WTC11 (cell line): Measurements from ENCODE around the gene ZNF212. TPM values are rescaled to one million over a fixed set of nuclear protein-coding genes. Genes with fewer than 3 reads are reported as not detected.

Experiments used
- ATAC-seq: fragments of 200-7000 bp; cut with Tn5 transposase; 2 replicates; pipeline ENCODE4 v1.10.0; 2021; ENCODE audit warnings: mild to moderate bottlenecking, moderate library complexity
- CTCF ChIA-PET: fragments of 300-600 bp; sonication (Branson Sonifier 250); formaldehyde crosslinking; loops from one replicate; lab custom pipeline; 2021; ENCODE audit warnings: antibody characterized with exemption; lab: Charles Lee
- POLR2A ChIA-PET: fragments of 350-600 bp; sonication (Branson Sonifier 250); formaldehyde crosslinking; loops from one replicate; lab custom pipeline; 2021; ENCODE audit warnings: antibody characterized with exemption; lab: Charles Lee
- DNase-seq: peaks from one replicate; pipeline ENCODE4 v3.0.0; 2021; ENCODE audit warnings: low spot score
- H3K27ac Mint-ChIP-seq: 2 replicates; pipeline ENCODE4 v1.8.0; 2021; ENCODE audit warnings: mixed read lengths
- H3K27me3 Mint-ChIP-seq: 2 replicates; pipeline ENCODE4 v1.8.0; 2021; ENCODE audit warnings: low read depth, mild to moderate bottlenecking, moderate library complexity, mixed read lengths
- H3K36me3 Mint-ChIP-seq: 2 replicates; pipeline ENCODE4 v1.8.0; 2021; ENCODE audit warnings: mixed read lengths
- H3K4me1 Mint-ChIP-seq: 2 replicates; pipeline ENCODE4 v1.8.0; 2022; ENCODE audit warnings: mixed read lengths
- H3K4me3 Mint-ChIP-seq: 2 replicates; pipeline ENCODE4 v1.8.0; 2021; ENCODE audit warnings: mild to moderate bottlenecking, moderate library complexity, mixed read lengths
- H3K9me3 Mint-ChIP-seq: 2 replicates; pipeline ENCODE4 v1.8.0; 2021; ENCODE audit warnings: mixed read lengths
- ATF1 ChIP-seq: sonication (generic); formaldehyde crosslinking; IDR thresholded peaks from 2 replicates; pipeline ENCODE4 v1.8.1; 2023; ENCODE audit warnings: mild to moderate bottlenecking, moderate library complexity, missing genetic modification reagents
- CBFB ChIP-seq: sonication (generic); formaldehyde crosslinking; IDR thresholded peaks from 2 replicates; pipeline ENCODE4 v1.8.1; 2022; ENCODE audit warnings: mild to moderate bottlenecking, low read depth, missing genetic modification reagents
- EMX1 ChIP-seq: fragments of 250-450 bp; sonication (Bioruptor Pico); IDR thresholded peaks from 2 replicates; pipeline ENCODE4 v1.8.0; 2021; ENCODE audit warnings: mild to moderate bottlenecking
- ESRRA ChIP-seq: sonication (generic); formaldehyde crosslinking; IDR thresholded peaks from 2 replicates; pipeline ENCODE4 v1.8.1; 2022; ENCODE audit warnings: mild to moderate bottlenecking, missing genetic modification reagents, borderline replicate concordance
- GABPB1 ChIP-seq: sonication (generic); formaldehyde crosslinking; IDR thresholded peaks from 2 replicates; pipeline ENCODE4 v1.8.1; 2023; ENCODE audit warnings: mild to moderate bottlenecking, missing genetic modification reagents
- HMGA2 ChIP-seq: fragments of 250-450 bp; sonication (Bioruptor Pico); IDR thresholded peaks from 2 replicates; pipeline ENCODE4 v1.4.0; 2021; ENCODE audit warnings: mild to moderate bottlenecking, moderate library complexity
- JAZF1 ChIP-seq: fragments of 250-450 bp; sonication (Bioruptor Pico); IDR thresholded peaks from 2 replicates; pipeline ENCODE4 v1.9.0; 2021; ENCODE audit warnings: moderate library complexity, mild to moderate bottlenecking, inconsistent platforms
- MXD4 ChIP-seq: fragments of 250-450 bp; sonication (Bioruptor Pico); IDR thresholded peaks from 2 replicates; pipeline ENCODE4 v1.8.0; 2021; ENCODE audit warnings: mild to moderate bottlenecking, moderate library complexity, borderline replicate concordance
- NFATC4 ChIP-seq: fragments of 250-450 bp; sonication (Bioruptor Pico); IDR thresholded peaks from 2 replicates; pipeline ENCODE4 v1.9.0; 2021; ENCODE audit warnings: mild to moderate bottlenecking
- NR1H2 ChIP-seq: sonication (generic); formaldehyde crosslinking; IDR thresholded peaks from 2 replicates; pipeline ENCODE4 v1.9.0; 2021; ENCODE audit warnings: mild to moderate bottlenecking, moderate library complexity, missing genetic modification reagents
- SMAD3 ChIP-seq: sonication (generic); formaldehyde crosslinking; IDR thresholded peaks from 2 replicates; pipeline ENCODE4 v1.8.0; 2022; ENCODE audit warnings: missing genetic modification reagents, mild to moderate bottlenecking, borderline replicate concordance
- TEAD1 ChIP-seq: sonication (generic); formaldehyde crosslinking; IDR thresholded peaks from 2 replicates; pipeline ENCODE4 v1.8.0; 2022; ENCODE audit warnings: mild to moderate bottlenecking, missing genetic modification reagents
- ZBTB21 ChIP-seq: sonication (generic); formaldehyde crosslinking; IDR thresholded peaks from 2 replicates; pipeline ENCODE4 v1.8.1; 2023; ENCODE audit warnings: mild to moderate bottlenecking, missing genetic modification reagents, borderline replicate concordance
- ZNF121 ChIP-seq: sonication (generic); formaldehyde crosslinking; IDR thresholded peaks from 2 replicates; pipeline ENCODE4 v1.8.0; 2023; ENCODE audit warnings: missing genetic modification reagents
- ZNF263 ChIP-seq: sonication (generic); formaldehyde crosslinking; IDR thresholded peaks from 2 replicates; pipeline ENCODE4 v1.8.1; 2022; ENCODE audit warnings: low read depth, mild to moderate bottlenecking, moderate library complexity, missing genetic modification reagents
- ZNF317 ChIP-seq: sonication (generic); formaldehyde crosslinking; IDR thresholded peaks from 2 replicates; pipeline ENCODE4 v1.8.1; 2023; ENCODE audit warnings: low read depth, mild to moderate bottlenecking, moderate library complexity, missing genetic modification reagents, borderline replicate concordance
- ZNF396 ChIP-seq: fragments of 250-450 bp; sonication (Bioruptor Pico); IDR thresholded peaks from 2 replicates; pipeline ENCODE4 v1.8.0; 2021; ENCODE audit warnings: mild to moderate bottlenecking, moderate library complexity, borderline replicate concordance
- total RNA-seq: library from RNA; stranded (reverse); gene quantifications from 3 replicates; pipeline ENCODE4 v1.2.3, GENCODE V29; 2021
- TF ChIP-seq, protein P1 (sequence below): fragments of 250-450 bp; sonication (Bioruptor Pico); IDR thresholded peaks from 2 replicates; pipeline ENCODE4 v1.9.0; 2021; ENCODE audit warnings: mild to moderate bottlenecking
- TF ChIP-seq, protein P2 (sequence below): fragments of 250-450 bp; sonication (Bioruptor Pico); conservative IDR thresholded peaks from 2 replicates; pipeline ENCODE4 v1.9.0; 2021; ENCODE audit warnings: mild to moderate bottlenecking
- TF ChIP-seq, protein P3 (sequence below): sonication (generic); formaldehyde crosslinking; conservative IDR thresholded peaks from 2 replicates; pipeline ENCODE4 v1.8.1; 2023; ENCODE audit warnings: mild to moderate bottlenecking, low read depth, missing genetic modification reagents, moderate library complexity
- TF ChIP-seq, protein P4 (sequence below): fragments of 250-450 bp; sonication (Bioruptor Pico); IDR thresholded peaks from 2 replicates; pipeline ENCODE4 v1.9.0; 2021; ENCODE audit warnings: mild to moderate bottlenecking
- TF ChIP-seq, protein P5 (sequence below): sonication (generic); formaldehyde crosslinking; IDR thresholded peaks from 2 replicates; pipeline ENCODE4 v1.8.0; 2022; ENCODE audit warnings: mild to moderate bottlenecking, missing genetic modification reagents

The ZNF212 gene
- total RNA-seq, 1 experiment from 2014 or later: 23.0 TPM

DNA sequence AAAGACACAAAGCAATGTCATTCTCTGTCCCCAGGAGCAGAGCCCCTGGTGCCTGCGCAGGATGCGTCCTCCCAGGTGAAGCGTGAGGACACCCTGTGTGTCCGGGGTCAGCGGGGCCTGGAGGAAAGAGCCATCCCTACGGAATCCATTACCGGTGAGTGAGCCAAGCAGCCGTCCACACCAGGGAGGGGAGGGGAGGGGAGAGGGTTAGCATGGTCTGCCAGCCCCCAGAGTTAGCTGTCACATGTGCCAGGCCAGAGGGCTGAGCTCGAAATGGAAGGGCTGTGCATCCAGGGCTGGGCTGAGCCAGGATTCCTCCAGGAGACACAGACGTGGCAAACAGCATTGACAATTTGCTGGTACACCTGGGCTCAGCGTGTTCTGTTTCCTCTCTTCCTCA, 28.9 kb upstream of the ZNF212 start:
- no peak for DNase-seq
- Mint-ChIP-seq H3K27me3 (no peaks in the 10 kb centered on the region), H3K36me3 (peaks cover 78% of the 10 kb centered on the region), H3K27ac (no peak overlapping the region), H3K9me3 (no peaks in the 10 kb centered on the region), H3K4me3 (no peak overlapping the region), H3K4me1 (peaks cover 8% of the 10 kb centered on the region)
- TF ChIP-seq, protein P1, sequence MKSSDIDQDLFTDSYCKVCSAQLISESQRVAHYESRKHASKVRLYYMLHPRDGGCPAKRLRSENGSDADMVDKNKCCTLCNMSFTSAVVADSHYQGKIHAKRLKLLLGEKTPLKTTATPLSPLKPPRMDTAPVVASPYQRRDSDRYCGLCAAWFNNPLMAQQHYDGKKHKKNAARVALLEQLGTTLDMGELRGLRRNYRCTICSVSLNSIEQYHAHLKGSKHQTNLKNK (CRISPR knock-in tag): no peak
- no peak for TF ChIP-seq MXD4 (CRISPR knock-in tag)
- TF ChIP-seq, protein P2, sequence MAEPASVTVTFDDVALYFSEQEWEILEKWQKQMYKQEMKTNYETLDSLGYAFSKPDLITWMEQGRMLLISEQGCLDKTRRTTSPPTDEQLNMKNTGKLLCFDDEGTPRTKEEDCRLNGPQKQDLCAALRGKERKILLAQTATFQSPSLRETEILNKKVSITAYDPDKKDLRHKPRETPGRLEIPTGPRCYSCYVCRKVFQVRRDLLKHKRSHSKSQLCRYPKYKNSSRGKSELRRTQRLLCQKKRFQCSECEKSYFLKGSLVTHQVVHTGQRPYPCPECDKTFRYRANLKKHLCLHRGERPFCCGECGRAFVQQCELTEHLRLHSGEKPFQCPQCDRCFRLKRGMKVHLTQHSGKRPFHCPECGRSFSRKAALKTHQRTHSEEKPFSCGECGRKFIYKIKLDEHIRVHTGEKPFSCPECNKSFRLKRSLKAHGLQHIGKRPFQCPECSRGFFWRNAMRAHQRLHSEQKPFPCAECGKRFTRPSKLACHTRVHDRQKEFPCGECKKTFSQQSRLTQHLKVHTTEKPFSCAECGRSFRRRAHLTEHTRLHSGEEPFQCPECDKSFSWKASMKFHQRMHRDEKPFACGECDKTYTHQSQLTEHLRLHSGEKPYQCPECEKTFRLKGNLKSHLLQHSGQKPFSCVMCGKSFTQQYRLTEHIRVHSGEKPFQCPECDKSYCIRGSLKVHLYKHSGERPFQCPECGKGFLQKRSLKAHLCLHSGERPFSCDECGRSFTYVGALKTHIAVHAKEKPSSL (CRISPR knock-in tag): no peak
- TF ChIP-seq ATF1 (CRISPR knock-in tag): no peak
- no peak for TF ChIP-seq NR1H2
- TF ChIP-seq GABPB1 (CRISPR knock-in tag): no peak
- no peak for ATAC-seq
- ChIA-PET CTCF (interaction anchor here (1.3 kb wide), 1 partner anchor 196 kb away, joined by 3 read pairs; no protein-coding TSS in a partner anchor), POLR2A (no interaction called here)

DNA sequence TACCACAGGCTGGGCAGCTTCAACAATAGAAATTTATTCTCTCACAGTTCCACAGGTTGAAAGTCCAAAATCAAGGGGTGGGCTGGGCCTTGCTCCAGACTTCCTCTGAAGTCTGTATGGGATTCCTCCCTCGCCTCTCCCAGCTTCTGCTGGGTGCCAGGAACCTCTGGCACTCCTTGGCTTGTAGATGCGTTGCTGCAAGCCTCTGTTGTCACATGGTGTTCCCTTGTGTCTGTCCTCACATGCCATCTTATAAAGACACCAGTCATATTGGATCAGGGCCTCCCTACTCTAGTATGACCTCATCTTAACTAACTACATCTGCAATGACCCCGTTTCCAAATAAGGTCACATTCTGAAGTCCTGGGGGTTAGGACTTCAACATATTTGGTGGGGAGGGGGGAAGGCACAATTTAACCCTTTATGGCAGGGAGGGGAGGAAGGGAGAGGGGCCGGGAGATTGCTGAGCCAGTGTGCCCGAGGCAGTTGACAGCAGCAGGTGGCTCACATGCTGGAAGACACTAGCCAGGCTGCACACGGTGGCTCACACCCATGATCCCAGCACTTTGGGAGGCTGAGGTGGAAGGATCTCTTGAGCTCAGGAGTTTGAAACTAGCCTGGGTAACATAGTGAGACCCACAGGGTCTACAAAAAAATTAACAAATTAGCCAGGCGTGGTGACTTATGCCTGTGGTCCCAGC, 25.3 kb upstream of the ZNF212 start:
- H3K36me3 Mint-ChIP-seq: peaks cover 85% of the 10 kb centered on the region
- ChIA-PET POLR2A (interaction anchor here (0.5 kb wide), 1 partner anchor 14 kb away, joined by 3 read pairs; no protein-coding TSS in a partner anchor), CTCF (interaction anchor here (1.1 kb wide), 1 partner anchor 19 kb away, joined by 4 read pairs; the partner anchor contains the start of gene ZNF282)
- peaks cover 14% of the 10 kb centered on the region for H3K4me1 Mint-ChIP-seq
- no peak overlapping the region for H3K27ac Mint-ChIP-seq
- no peak overlapping the region for H3K4me3 Mint-ChIP-seq
- H3K27me3 Mint-ChIP-seq: no peaks in the 10 kb centered on the region
- H3K9me3 Mint-ChIP-seq: no peaks in the 10 kb centered on the region
- no peak for ATAC-seq
- no peak for DNase-seq
- TF ChIP-seq ESRRA (CRISPR knock-in tag): no peak
- TF ChIP-seq TEAD1 (CRISPR knock-in tag): no peak
- TF ChIP-seq ZBTB21 (CRISPR knock-in tag): no peak

DNA sequence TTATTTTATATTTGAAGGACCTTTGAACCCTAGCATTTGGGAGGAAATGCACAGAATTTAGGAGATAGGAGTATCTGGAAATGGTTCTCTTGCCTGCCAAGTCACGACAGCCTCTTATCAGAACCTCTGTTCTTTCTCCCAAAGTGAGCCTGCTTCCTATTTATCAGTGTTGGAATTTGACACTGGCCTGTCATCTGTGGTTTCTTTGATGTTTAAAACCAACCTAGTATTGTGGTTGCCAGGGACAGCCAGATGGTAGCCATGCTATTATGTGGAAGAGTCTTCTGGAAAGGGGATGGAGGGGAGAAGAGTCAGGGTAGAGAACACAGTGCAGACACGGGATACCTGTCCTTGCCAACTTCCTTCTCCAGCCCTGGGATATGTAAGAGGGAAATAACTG, 23.0 kb upstream of the ZNF212 start:
- DNase-seq (no peak), ATAC-seq (no peak)
- ChIA-PET POLR2A (no interaction called here), CTCF (no interaction called here)
- Mint-ChIP-seq H3K36me3 (peaks cover 81% of the 10 kb centered on the region), H3K9me3 (no peaks in the 10 kb centered on the region), H3K4me1 (peaks cover 13% of the 10 kb centered on the region), H3K27ac (no peak overlapping the region), H3K27me3 (no peaks in the 10 kb centered on the region), H3K4me3 (no peak overlapping the region)
- TF ChIP-seq ZNF263 (no peak), CBFB (CRISPR knock-in tag) (no peak), ZNF121 (CRISPR knock-in tag) (no peak), ZNF396 (CRISPR knock-in tag) (no peak), SMAD3 (CRISPR knock-in tag) (no peak), EMX1 (no peak), ZNF317 (CRISPR knock-in tag) (no peak), JAZF1 (no peak), NFATC4 (CRISPR knock-in tag) (no peak), HMGA2 (no peak)
- TF ChIP-seq, protein P3, sequence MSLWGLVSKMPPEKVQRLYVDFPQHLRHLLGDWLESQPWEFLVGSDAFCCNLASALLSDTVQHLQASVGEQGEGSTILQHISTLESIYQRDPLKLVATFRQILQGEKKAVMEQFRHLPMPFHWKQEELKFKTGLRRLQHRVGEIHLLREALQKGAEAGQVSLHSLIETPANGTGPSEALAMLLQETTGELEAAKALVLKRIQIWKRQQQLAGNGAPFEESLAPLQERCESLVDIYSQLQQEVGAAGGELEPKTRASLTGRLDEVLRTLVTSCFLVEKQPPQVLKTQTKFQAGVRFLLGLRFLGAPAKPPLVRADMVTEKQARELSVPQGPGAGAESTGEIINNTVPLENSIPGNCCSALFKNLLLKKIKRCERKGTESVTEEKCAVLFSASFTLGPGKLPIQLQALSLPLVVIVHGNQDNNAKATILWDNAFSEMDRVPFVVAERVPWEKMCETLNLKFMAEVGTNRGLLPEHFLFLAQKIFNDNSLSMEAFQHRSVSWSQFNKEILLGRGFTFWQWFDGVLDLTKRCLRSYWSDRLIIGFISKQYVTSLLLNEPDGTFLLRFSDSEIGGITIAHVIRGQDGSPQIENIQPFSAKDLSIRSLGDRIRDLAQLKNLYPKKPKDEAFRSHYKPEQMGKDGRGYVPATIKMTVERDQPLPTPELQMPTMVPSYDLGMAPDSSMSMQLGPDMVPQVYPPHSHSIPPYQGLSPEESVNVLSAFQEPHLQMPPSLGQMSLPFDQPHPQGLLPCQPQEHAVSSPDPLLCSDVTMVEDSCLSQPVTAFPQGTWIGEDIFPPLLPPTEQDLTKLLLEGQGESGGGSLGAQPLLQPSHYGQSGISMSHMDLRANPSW: no peak
- TF ChIP-seq, protein P4, sequence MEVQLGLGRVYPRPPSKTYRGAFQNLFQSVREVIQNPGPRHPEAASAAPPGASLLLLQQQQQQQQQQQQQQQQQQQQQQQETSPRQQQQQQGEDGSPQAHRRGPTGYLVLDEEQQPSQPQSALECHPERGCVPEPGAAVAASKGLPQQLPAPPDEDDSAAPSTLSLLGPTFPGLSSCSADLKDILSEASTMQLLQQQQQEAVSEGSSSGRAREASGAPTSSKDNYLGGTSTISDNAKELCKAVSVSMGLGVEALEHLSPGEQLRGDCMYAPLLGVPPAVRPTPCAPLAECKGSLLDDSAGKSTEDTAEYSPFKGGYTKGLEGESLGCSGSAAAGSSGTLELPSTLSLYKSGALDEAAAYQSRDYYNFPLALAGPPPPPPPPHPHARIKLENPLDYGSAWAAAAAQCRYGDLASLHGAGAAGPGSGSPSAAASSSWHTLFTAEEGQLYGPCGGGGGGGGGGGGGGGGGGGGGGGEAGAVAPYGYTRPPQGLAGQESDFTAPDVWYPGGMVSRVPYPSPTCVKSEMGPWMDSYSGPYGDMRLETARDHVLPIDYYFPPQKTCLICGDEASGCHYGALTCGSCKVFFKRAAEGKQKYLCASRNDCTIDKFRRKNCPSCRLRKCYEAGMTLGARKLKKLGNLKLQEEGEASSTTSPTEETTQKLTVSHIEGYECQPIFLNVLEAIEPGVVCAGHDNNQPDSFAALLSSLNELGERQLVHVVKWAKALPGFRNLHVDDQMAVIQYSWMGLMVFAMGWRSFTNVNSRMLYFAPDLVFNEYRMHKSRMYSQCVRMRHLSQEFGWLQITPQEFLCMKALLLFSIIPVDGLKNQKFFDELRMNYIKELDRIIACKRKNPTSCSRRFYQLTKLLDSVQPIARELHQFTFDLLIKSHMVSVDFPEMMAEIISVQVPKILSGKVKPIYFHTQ (CRISPR knock-in tag): no peak
- TF ChIP-seq, protein P5, sequence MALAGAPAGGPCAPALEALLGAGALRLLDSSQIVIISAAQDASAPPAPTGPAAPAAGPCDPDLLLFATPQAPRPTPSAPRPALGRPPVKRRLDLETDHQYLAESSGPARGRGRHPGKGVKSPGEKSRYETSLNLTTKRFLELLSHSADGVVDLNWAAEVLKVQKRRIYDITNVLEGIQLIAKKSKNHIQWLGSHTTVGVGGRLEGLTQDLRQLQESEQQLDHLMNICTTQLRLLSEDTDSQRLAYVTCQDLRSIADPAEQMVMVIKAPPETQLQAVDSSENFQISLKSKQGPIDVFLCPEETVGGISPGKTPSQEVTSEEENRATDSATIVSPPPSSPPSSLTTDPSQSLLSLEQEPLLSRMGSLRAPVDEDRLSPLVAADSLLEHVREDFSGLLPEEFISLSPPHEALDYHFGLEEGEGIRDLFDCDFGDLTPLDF (CRISPR knock-in tag): no peak
